Activated CD4-positive, alpha-beta T cell treated with anti-CD3 and anti-CD28 coated beads, Interleukin-2, amount 10 ng/mL, durations not matched to agents 24 days and 14 days (primary cell): ENCODE data around the gene MEGF11. TPM values are rescaled to one million over a fixed set of nuclear protein-coding genes. Genes with fewer than 3 reads are reported as not detected.
"Not testable (repeated sequence)": the region's sequence is repeated elsewhere in the genome, so short reads cannot be mapped to it uniquely, and the experiment has no call there.

Source experiments
- DNase-seq: peaks from one replicate; pipeline ENCODE4 v3.0.0; 2022
- H3K27ac Mint-ChIP-seq: one replicate; pipeline ENCODE4 v1.8.0; 2022; ENCODE audit warnings: mild to moderate bottlenecking, mixed read lengths
- H3K27me3 Mint-ChIP-seq: one replicate; pipeline ENCODE4 v1.8.0; 2022; ENCODE audit warnings: mixed read lengths
- H3K36me3 Mint-ChIP-seq: one replicate; pipeline ENCODE4 v1.8.0; 2022; ENCODE audit warnings: low read depth, mild to moderate bottlenecking, mixed read lengths
- H3K4me1 Mint-ChIP-seq: one replicate; pipeline ENCODE4 v1.8.0; 2021; ENCODE audit warnings: mixed read lengths
- H3K4me3 Mint-ChIP-seq: one replicate; pipeline ENCODE4 v1.8.0; 2022; ENCODE audit warnings: mild to moderate bottlenecking, moderate library complexity, mixed read lengths
- H3K9me3 Mint-ChIP-seq: one replicate; pipeline ENCODE4 v1.8.0; 2021; ENCODE audit warnings: mixed read lengths
- intact Hi-C: fragments of 100-400 bp; cut with micrococcal nuclease; formaldehyde crosslinking; loops from one replicate; pipeline ENCODE4 v1.15.1; 2023
- total RNA-seq: library from RNA; stranded (reverse); gene quantifications from 2 replicates; pipeline ENCODE4 v1.2.3, GENCODE V29; 2022

Gene MEGF11
- total RNA-seq, 1 donor from 2014 or later: not detected

GRCh38 chr15:66261056-66261455, 7.5 kb upstream of the MEGF11 start:
- Mint-ChIP-seq H3K36me3 (no peaks in the 10 kb centered on the region), H3K27me3 (peaks cover 46% of the 10 kb centered on the region), H3K4me3 (no peak overlapping the region), H3K4me1 (no peaks in the 10 kb centered on the region), H3K9me3 (peaks cover 11% of the 10 kb centered on the region), H3K27ac (no peak overlapping the region)
- no peak for DNase-seq
- intact Hi-C loops: no loop called here

GRCh38 chr15:66256692-66257091, 3.1 kb upstream of the MEGF11 start:
- H3K9me3 Mint-ChIP-seq: no peaks in the 10 kb centered on the region
- peaks cover 13% of the 10 kb centered on the region for H3K4me1 Mint-ChIP-seq
- DNase-seq: no peak
- H3K27me3 Mint-ChIP-seq: peaks cover 66% of the 10 kb centered on the region
- no peak overlapping the region for H3K4me3 Mint-ChIP-seq
- intact Hi-C loops: no loop called here
- no peak overlapping the region for H3K27ac Mint-ChIP-seq
- H3K36me3 Mint-ChIP-seq: no peaks in the 10 kb centered on the region

GRCh38 chr15:66254951-66255676, 1.6 kb upstream of the MEGF11 start:
- H3K27ac Mint-ChIP-seq: no peak overlapping the region
- H3K4me1 Mint-ChIP-seq: peaks cover 17% of the 10 kb centered on the region
- H3K36me3 Mint-ChIP-seq: no peaks in the 10 kb centered on the region
- no peak for DNase-seq
- intact Hi-C loops: no loop called here
- H3K4me3 Mint-ChIP-seq: no peak overlapping the region
- H3K9me3 Mint-ChIP-seq: no peaks in the 10 kb centered on the region
- peaks cover 76% of the 10 kb centered on the region for H3K27me3 Mint-ChIP-seq

- intact Hi-C loops: no loop called here
- no peak for DNase-seq
- Mint-ChIP-seq H3K9me3 (no peaks in the 10 kb centered on the region), H3K27me3 (peaks cover 79% of the 10 kb centered on the region), H3K27ac (no peak overlapping the region), H3K4me1 (peaks cover 17% of the 10 kb centered on the region), H3K4me3 (peak overlapping the region; percentile 78), H3K36me3 (no peaks in the 10 kb centered on the region)
These were observed 770 bp upstream of the MEGF11 start for GRCh38 chr15:66254089-66254950.

- Mint-ChIP-seq H3K27ac (no peak overlapping the region), H3K36me3 (no peaks in the 10 kb centered on the region), H3K4me3 (peak overlapping the region; percentile 77), H3K9me3 (no peaks in the 10 kb centered on the region), H3K4me1 (peaks cover 17% of the 10 kb centered on the region), H3K27me3 (peaks cover 86% of the 10 kb centered on the region)
- DNase-seq: peak; percentile 73
- intact Hi-C loops: loop anchor here (2.0 kb wide), 1 partner anchor 34 kb away; no protein-coding TSS in a partner anchor
These were observed 699 bp downstream of the MEGF11 start for GRCh38 chr15:66252685-66253417.

- H3K27ac Mint-ChIP-seq: no peak overlapping the region
- H3K9me3 Mint-ChIP-seq: no peaks in the 10 kb centered on the region
- peaks cover 17% of the 10 kb centered on the region for H3K4me1 Mint-ChIP-seq
- H3K4me3 Mint-ChIP-seq: peak overlapping the region; percentile 77
- peaks cover 85% of the 10 kb centered on the region for H3K27me3 Mint-ChIP-seq
- peak; percentile 85 for DNase-seq
- intact Hi-C loops: loop anchor here (2.0 kb wide), 1 partner anchor 35 kb away; no protein-coding TSS in a partner anchor
- no peaks in the 10 kb centered on the region for H3K36me3 Mint-ChIP-seq
These were observed 1.5 kb downstream of the MEGF11 start for GRCh38 chr15:66251790-66252684.

- intact Hi-C loops: no loop called here
- peaks cover 17% of the 10 kb centered on the region for H3K4me1 Mint-ChIP-seq
- no peaks in the 10 kb centered on the region for H3K9me3 Mint-ChIP-seq
These were observed 2.3 kb downstream of the MEGF11 start for GRCh38 chr15:66251065-66251789.

GRCh38 chr15:66249605-66250174, 3.9 kb downstream of the MEGF11 start:
- intact Hi-C loops: no loop called here
- Mint-ChIP-seq H3K36me3 (no peaks in the 10 kb centered on the region), H3K27me3 (peaks cover 76% of the 10 kb centered on the region), H3K4me1 (peaks cover 15% of the 10 kb centered on the region), H3K9me3 (no peaks in the 10 kb centered on the region), H3K4me3 (no peak overlapping the region), H3K27ac (no peak overlapping the region)
- no peak for DNase-seq

More at GRCh38 chr15:66251065-66251789, 2.3 kb downstream of the MEGF11 start:
- Mint-ChIP-seq H3K27ac (no peak overlapping the region), H3K27me3 (peaks cover 81% of the 10 kb centered on the region), H3K36me3 (no peaks in the 10 kb centered on the region), H3K4me3 (peak overlapping the region; percentile 29)
- no peak for DNase-seq

GRCh38 chr15:66246937-66247336, 6.6 kb downstream of the MEGF11 start:
- Mint-ChIP-seq H3K9me3 (no peaks in the 10 kb centered on the region), H3K27ac (no peak overlapping the region), H3K27me3 (peaks cover 67% of the 10 kb centered on the region), H3K36me3 (no peaks in the 10 kb centered on the region), H3K4me3 (no peak overlapping the region), H3K4me1 (peaks cover 4% of the 10 kb centered on the region)
- intact Hi-C loops: no loop called here
- DNase-seq: no peak

- H3K27ac Mint-ChIP-seq, H3K4me1 Mint-ChIP-seq, H3K36me3 Mint-ChIP-seq, H3K9me3 Mint-ChIP-seq, intact Hi-C loops, DNase-seq, H3K4me3 Mint-ChIP-seq: not testable (repeated sequence)
- H3K27me3 Mint-ChIP-seq: peaks cover 60% of the 10 kb centered on the region
These were observed 7.7 kb downstream of the MEGF11 start for GRCh38 chr15:66245832-66246231.

- Mint-ChIP-seq H3K4me1 (no peaks in the 10 kb centered on the region), H3K9me3 (no peaks in the 10 kb centered on the region), H3K27ac (no peak overlapping the region), H3K4me3 (no peak overlapping the region), H3K36me3 (no peaks in the 10 kb centered on the region), H3K27me3 (peaks cover 28% of the 10 kb centered on the region)
- no peak for DNase-seq
- intact Hi-C loops: no loop called here
These were observed 11.7 kb downstream of the MEGF11 start for GRCh38 chr15:66241908-66242285.

- intact Hi-C loops: no loop called here
- H3K27ac Mint-ChIP-seq: no peak overlapping the region
- no peak overlapping the region for H3K4me3 Mint-ChIP-seq
- H3K27me3 Mint-ChIP-seq: peaks cover 28% of the 10 kb centered on the region
- no peaks in the 10 kb centered on the region for H3K9me3 Mint-ChIP-seq
- H3K36me3 Mint-ChIP-seq: no peaks in the 10 kb centered on the region
- H3K4me1 Mint-ChIP-seq: no peaks in the 10 kb centered on the region
- no peak for DNase-seq
These were observed 12.3 kb downstream of the MEGF11 start for GRCh38 chr15:66241087-66241907.
